NB4 (cell line): ENCODE measurements around the gene KRT8.

Experiments
- MYC ChIP-seq: IDR thresholded peaks from 2 replicates; pipeline ENCODE4 v1.6.1; 2011; ENCODE audit warnings: low read depth, low read length
- POLR2A ChIP-seq: IDR thresholded peaks from 2 replicates; pipeline ENCODE4 v1.6.1; 2011; ENCODE audit warnings: mild to moderate bottlenecking; ENCODE audit not compliant: insufficient read length; ENCODE audit errors: extremely low read depth
- TF ChIP-seq, protein P1 (sequence below): IDR thresholded peaks from 2 replicates; pipeline ENCODE4 v1.6.1; 2011; ENCODE audit warnings: low read depth, low read length
- TF ChIP-seq, protein P2 (sequence below): IDR thresholded peaks from one replicate; pipeline ENCODE4 v1.5.1; 2012; ENCODE audit warnings: low read depth, low read length

DNA sequence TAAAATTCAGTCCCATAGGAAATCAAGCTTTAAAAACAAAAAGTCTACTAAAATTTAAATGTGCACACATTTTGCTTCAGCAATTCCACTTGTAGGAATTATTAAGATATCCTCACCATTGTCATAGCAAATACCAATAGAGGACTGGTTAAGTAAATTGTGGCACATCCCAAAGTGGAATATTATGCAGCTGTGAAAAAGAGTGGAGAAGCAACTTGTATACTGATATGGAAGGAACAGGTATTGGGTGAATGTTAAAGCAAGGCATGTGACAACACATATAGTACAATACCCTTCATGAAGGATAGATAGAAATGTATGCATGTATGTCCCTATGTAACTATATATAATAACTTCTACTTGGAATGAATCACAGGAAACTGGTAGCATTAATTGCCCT lies 11.9 kb downstream of the KRT8 start:
- TF ChIP-seq, protein P1, sequence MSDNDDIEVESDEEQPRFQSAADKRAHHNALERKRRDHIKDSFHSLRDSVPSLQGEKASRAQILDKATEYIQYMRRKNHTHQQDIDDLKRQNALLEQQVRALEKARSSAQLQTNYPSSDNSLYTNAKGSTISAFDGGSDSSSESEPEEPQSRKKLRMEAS: no peak
- TF ChIP-seq, protein P2, sequence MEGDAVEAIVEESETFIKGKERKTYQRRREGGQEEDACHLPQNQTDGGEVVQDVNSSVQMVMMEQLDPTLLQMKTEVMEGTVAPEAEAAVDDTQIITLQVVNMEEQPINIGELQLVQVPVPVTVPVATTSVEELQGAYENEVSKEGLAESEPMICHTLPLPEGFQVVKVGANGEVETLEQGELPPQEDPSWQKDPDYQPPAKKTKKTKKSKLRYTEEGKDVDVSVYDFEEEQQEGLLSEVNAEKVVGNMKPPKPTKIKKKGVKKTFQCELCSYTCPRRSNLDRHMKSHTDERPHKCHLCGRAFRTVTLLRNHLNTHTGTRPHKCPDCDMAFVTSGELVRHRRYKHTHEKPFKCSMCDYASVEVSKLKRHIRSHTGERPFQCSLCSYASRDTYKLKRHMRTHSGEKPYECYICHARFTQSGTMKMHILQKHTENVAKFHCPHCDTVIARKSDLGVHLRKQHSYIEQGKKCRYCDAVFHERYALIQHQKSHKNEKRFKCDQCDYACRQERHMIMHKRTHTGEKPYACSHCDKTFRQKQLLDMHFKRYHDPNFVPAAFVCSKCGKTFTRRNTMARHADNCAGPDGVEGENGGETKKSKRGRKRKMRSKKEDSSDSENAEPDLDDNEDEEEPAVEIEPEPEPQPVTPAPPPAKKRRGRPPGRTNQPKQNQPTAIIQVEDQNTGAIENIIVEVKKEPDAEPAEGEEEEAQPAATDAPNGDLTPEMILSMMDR: no peak
- TF ChIP-seq POLR2A: no peak
- TF ChIP-seq MYC: no peak
